ENCODE results near the gene SF3B1.

- TF ChIP-seq CTCF (optimal IDR thresholded peaks at IDR 0.05 in 1 of 3, IDR thresholded peaks at IDR 0.05 in 1 of 3, conservative IDR thresholded peaks at IDR 0.05 in 1 of 3; ENCODE audit: extremely low read depth in 1 of 3, insufficient read depth in 2 of 3, low read length in 3 of 3) (no peak), EZH2 (IDR thresholded peaks at IDR 0.05; ENCODE audit: low read length) (no peak)
Measured at GRCh38 chr2:197450465-197450864, 15.6 kb upstream of the SF3B1 start.
